Measurements from ENCODE around the gene CENPV.

DNA sequence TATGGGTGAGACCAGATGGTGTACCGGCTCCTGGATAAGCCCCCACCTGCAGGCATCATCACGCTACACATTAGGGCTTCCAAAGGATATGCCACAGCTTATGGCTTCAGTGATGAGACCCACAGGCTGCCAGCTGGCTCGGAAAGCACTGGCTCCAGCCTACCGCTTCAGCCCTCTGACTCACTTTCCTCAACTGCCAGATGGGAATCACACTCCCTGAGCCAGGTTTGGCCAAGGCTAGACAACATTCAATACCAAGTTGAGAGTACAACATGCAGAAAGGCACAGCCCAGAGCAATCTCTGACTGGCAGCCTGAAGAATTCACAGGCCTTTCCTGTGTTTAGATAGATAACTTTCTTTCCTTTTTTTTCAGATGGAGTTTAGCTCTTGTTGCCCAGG, 10.3 kb downstream of the CENPV start:
- TF ChIP-seq, protein P1, sequence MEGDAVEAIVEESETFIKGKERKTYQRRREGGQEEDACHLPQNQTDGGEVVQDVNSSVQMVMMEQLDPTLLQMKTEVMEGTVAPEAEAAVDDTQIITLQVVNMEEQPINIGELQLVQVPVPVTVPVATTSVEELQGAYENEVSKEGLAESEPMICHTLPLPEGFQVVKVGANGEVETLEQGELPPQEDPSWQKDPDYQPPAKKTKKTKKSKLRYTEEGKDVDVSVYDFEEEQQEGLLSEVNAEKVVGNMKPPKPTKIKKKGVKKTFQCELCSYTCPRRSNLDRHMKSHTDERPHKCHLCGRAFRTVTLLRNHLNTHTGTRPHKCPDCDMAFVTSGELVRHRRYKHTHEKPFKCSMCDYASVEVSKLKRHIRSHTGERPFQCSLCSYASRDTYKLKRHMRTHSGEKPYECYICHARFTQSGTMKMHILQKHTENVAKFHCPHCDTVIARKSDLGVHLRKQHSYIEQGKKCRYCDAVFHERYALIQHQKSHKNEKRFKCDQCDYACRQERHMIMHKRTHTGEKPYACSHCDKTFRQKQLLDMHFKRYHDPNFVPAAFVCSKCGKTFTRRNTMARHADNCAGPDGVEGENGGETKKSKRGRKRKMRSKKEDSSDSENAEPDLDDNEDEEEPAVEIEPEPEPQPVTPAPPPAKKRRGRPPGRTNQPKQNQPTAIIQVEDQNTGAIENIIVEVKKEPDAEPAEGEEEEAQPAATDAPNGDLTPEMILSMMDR (IDR thresholded peaks at IDR 0.05) = no peak
- TF ChIP-seq POLR2A (IDR thresholded peaks at IDR 0.05) = no peak
- TF ChIP-seq EP300 (IDR thresholded peaks at IDR 0.05) = no peak
